Adipocyte (in vitro differentiated cells): Measurements from ENCODE around the gene PNLIPRP3.

Experiments used
- DNase-seq: peaks from one replicate; pipeline ENCODE4 v3.0.0-alpha.2; 2015; ENCODE audit warnings: low read depth
- H3K27me3 ChIP-seq: replicated peaks from 2 replicates; pipeline ENCODE4 v1.7.0; 2013; ENCODE audit warnings: mild to moderate bottlenecking, low read length, moderate library complexity; ENCODE audit not compliant: control insufficient read depth, insufficient read depth
- H3K36me3 ChIP-seq: 2 replicates; pipeline ENCODE4 v1.7.0; 2013; ENCODE audit warnings: low read length, mild to moderate bottlenecking, moderate library complexity; ENCODE audit not compliant: control insufficient read depth, insufficient read depth, severe bottlenecking
- H3K4me1 ChIP-seq: 2 replicates; pipeline ENCODE4 v1.7.0; 2013; ENCODE audit warnings: mild to moderate bottlenecking, low read length, moderate library complexity; ENCODE audit not compliant: control insufficient read depth, insufficient read depth
- H3K4me3 ChIP-seq: 2 replicates; pipeline ENCODE4 v1.7.0; 2013; ENCODE audit warnings: mild to moderate bottlenecking, low read length, moderate library complexity
- H3K9ac ChIP-seq: 2 replicates; pipeline ENCODE4 v1.7.0; 2013; ENCODE audit warnings: mild to moderate bottlenecking, low read length, moderate library complexity
- H3K9me3 ChIP-seq: 2 replicates; pipeline ENCODE4 v1.7.0; 2013; ENCODE audit warnings: mild to moderate bottlenecking, low read length, moderate library complexity; ENCODE audit not compliant: control insufficient read depth

Gene PNLIPRP3

GRCh38 chr10:116452338-116452720 is 24.7 kb downstream of the PNLIPRP3 start:
- no peaks in the 10 kb centered on the region for H3K36me3 ChIP-seq
- no peak for DNase-seq
- no peak overlapping the region for H3K9ac ChIP-seq

GRCh38 chr10:116457488-116457887 is 29.8 kb downstream of the PNLIPRP3 start:
- H3K4me1 ChIP-seq, result no peaks in the 10 kb centered on the region
- H3K4me3 ChIP-seq, result no peak overlapping the region
- no peaks in the 10 kb centered on the region for H3K27me3 ChIP-seq
- DNase-seq, result no peak
- H3K36me3 ChIP-seq, result no peaks in the 10 kb centered on the region
- H3K9me3 ChIP-seq, result peaks cover 3% of the 10 kb centered on the region
- H3K9ac ChIP-seq, result no peak overlapping the region

More at GRCh38 chr10:116452338-116452720, 24.7 kb downstream of the PNLIPRP3 start:
- Histone ChIP-seq H3K9me3 (peaks cover 6% of the 10 kb centered on the region), H3K4me1 (peaks cover 3% of the 10 kb centered on the region), H3K4me3 (no peak overlapping the region), H3K27me3 (no peaks in the 10 kb centered on the region)

- H3K4me1 ChIP-seq, result no peaks in the 10 kb centered on the region
- no peak overlapping the region for H3K4me3 ChIP-seq
- no peaks in the 10 kb centered on the region for H3K9me3 ChIP-seq
- no peaks in the 10 kb centered on the region for H3K36me3 ChIP-seq
- DNase-seq, result no peak
- H3K27me3 ChIP-seq, result peaks cover 6% of the 10 kb centered on the region
- H3K9ac ChIP-seq, result no peak overlapping the region
Measured at GRCh38 chr10:116460219-116460618, 32.6 kb downstream of the PNLIPRP3 start.

- Histone ChIP-seq H3K36me3 (no peaks in the 10 kb centered on the region), H3K4me1 (no peaks in the 10 kb centered on the region), H3K9me3 (no peaks in the 10 kb centered on the region), H3K27me3 (peaks cover 6% of the 10 kb centered on the region), H3K9ac (no peak overlapping the region), H3K4me3 (no peak overlapping the region)
- no peak for DNase-seq
Measured at GRCh38 chr10:116461680-116462079, 34.0 kb downstream of the PNLIPRP3 start.

- Histone ChIP-seq H3K9ac (no peak overlapping the region), H3K36me3 (no peaks in the 10 kb centered on the region), H3K9me3 (no peaks in the 10 kb centered on the region), H3K4me1 (peaks cover 3% of the 10 kb centered on the region), H3K27me3 (peaks cover 6% of the 10 kb centered on the region), H3K4me3 (no peak overlapping the region)
- DNase-seq, result no peak
Measured at GRCh38 chr10:116464257-116464656, 36.6 kb downstream of the PNLIPRP3 start.

GRCh38 chr10:116465546-116465945 is 37.9 kb downstream of the PNLIPRP3 start:
- Histone ChIP-seq H3K27me3 (peaks cover 6% of the 10 kb centered on the region), H3K4me1 (peaks cover 14% of the 10 kb centered on the region), H3K9ac (no peak overlapping the region), H3K9me3 (no peaks in the 10 kb centered on the region), H3K36me3 (no peaks in the 10 kb centered on the region), H3K4me3 (no peak overlapping the region)
- no peak for DNase-seq

- DNase-seq, result no peak
- H3K9me3 ChIP-seq, result no peaks in the 10 kb centered on the region
- H3K4me3 ChIP-seq, result no peak overlapping the region
- no peaks in the 10 kb centered on the region for H3K36me3 ChIP-seq
- H3K27me3 ChIP-seq, result peaks cover 6% of the 10 kb centered on the region
- no peak overlapping the region for H3K9ac ChIP-seq
- peaks cover 20% of the 10 kb centered on the region for H3K4me1 ChIP-seq
Measured at GRCh38 chr10:116466715-116467422, 39.2 kb downstream of the PNLIPRP3 start.

- peaks cover 4% of the 10 kb centered on the region for H3K27me3 ChIP-seq
- H3K9me3 ChIP-seq, result no peaks in the 10 kb centered on the region
- DNase-seq, result no peak
- H3K36me3 ChIP-seq, result no peaks in the 10 kb centered on the region
- H3K4me1 ChIP-seq, result peaks cover 28% of the 10 kb centered on the region
- H3K4me3 ChIP-seq, result no peak overlapping the region
- no peak overlapping the region for H3K9ac ChIP-seq
Measured at GRCh38 chr10:116469437-116469836, 41.8 kb downstream of the PNLIPRP3 start.

GRCh38 chr10:116470071-116470470 is 42.4 kb downstream of the PNLIPRP3 start:
- no peak for DNase-seq
- no peaks in the 10 kb centered on the region for H3K9me3 ChIP-seq

GRCh38 chr10:116470768-116471415 is 43.2 kb downstream of the PNLIPRP3 start:
- no peaks in the 10 kb centered on the region for H3K36me3 ChIP-seq
- DNase-seq, result peak; percentile 1
- no peaks in the 10 kb centered on the region for H3K27me3 ChIP-seq
- peaks cover 28% of the 10 kb centered on the region for H3K4me1 ChIP-seq
- no peak overlapping the region for H3K9ac ChIP-seq
- no peak overlapping the region for H3K4me3 ChIP-seq
- H3K9me3 ChIP-seq, result no peaks in the 10 kb centered on the region

More at GRCh38 chr10:116470071-116470470, 42.4 kb downstream of the PNLIPRP3 start:
- H3K36me3 ChIP-seq, result no peaks in the 10 kb centered on the region
- H3K9ac ChIP-seq, result no peak overlapping the region
- no peaks in the 10 kb centered on the region for H3K27me3 ChIP-seq
- no peak overlapping the region for H3K4me3 ChIP-seq
- H3K4me1 ChIP-seq, result peaks cover 28% of the 10 kb centered on the region

GRCh38 chr10:116472891-116473290 is 45.2 kb downstream of the PNLIPRP3 start:
- H3K9ac ChIP-seq, result no peak overlapping the region
- no peaks in the 10 kb centered on the region for H3K27me3 ChIP-seq
- DNase-seq, result peak; percentile 1
- peaks cover 28% of the 10 kb centered on the region for H3K4me1 ChIP-seq
- no peak overlapping the region for H3K4me3 ChIP-seq
- no peaks in the 10 kb centered on the region for H3K9me3 ChIP-seq
- no peaks in the 10 kb centered on the region for H3K36me3 ChIP-seq
